GM11168 (cell line): ENCODE results near the gene PAQR8.

Source experiments
- in situ Hi-C: fragments of 300-500 bp; cut with MboI; formaldehyde crosslinking; loops from one replicate; pipeline ENCODE4 v1.12.0; 2022; ENCODE audit warnings: low sequenced_read_pairs; ENCODE audit not compliant: unreplicated experiment

PAQR8 gene

DNA sequence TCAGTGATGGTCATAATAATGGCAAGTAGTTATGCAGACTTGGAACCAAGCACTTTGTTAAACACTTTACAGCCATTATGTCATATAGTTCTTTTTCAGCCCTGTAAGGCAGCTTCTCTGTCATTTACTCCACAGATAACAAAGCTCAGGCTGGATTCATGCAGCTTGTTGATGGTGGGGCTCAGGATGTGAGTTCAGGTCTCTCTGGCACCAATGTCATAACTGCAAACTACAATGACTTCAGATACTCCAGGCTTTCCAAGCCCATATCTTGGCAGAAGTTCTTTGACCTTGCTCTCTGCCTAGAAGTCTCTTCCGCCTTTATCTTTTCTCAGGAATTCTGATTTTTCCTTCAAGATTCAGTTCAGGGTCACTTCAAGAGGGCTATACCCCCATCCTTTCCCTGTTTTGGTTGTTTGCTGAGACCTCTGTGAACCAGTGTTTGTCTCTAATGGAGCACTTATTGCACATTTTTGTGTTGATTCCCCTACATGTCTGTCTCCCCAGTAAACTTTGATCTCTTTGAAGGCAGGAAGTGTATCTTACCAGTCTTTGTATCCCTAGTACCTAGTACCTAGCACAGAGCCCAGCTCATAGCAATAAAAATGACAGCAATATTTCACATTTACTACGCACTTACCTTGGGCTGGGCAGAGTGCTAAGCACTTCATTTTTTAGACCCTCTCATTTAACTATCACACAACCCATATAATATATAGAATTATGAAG lies 38.5 kb downstream of the PAQR8 start:
- in situ Hi-C loops = loop anchor here (10.0 kb wide), 1 partner anchor 204 kb away; no protein-coding TSS in a partner anchor

GRCh38 chr6:52403086-52403485 lies 41.1 kb downstream of the PAQR8 start:
- in situ Hi-C loops = loop anchor here (10.0 kb wide), 1 partner anchor 202 kb away; no protein-coding TSS in a partner anchor

DNA sequence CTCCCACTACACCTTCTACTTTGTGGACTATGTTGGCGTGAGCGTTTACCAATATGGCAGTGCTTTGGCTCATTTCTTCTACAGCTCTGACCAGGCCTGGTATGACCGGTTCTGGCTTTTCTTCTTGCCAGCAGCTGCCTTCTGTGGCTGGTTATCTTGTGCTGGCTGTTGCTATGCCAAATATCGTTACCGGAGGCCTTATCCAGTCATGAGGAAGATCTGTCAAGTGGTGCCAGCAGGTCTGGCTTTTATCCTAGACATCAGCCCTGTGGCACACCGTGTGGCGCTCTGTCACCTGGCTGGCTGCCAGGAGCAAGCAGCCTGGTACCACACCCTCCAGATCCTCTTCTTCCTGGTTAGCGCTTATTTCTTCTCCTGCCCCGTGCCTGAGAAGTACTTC lies 41.7 kb downstream of the PAQR8 start:
- in situ Hi-C loops = loop anchor here (10.0 kb wide), 1 partner anchor 201 kb away; no protein-coding TSS in a partner anchor

- in situ Hi-C loops = loop anchor here (10.0 kb wide), 1 partner anchor 200 kb away; no protein-coding TSS in a partner anchor
Observed at GRCh38 chr6:52405243-52405642, 43.3 kb downstream of the PAQR8 start.

DNA sequence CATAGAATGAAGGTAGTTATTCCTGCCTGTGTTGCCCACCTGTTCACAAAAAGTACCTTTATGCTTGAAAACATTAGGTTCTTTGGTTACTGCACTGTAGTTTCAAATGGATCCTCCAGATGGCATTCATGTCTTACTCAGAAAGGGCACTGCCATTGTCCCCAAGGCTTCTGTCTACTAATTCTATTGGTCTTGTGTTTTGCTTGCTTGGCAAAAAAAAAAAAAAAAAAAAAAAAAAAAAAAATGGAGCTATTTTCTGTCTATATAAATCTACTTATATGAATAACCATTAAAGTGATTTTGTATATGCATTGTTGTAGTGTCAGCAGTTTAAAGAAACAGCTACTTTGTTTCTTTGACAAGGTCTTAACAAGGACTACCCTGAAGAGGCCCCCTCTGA lies 45.5 kb downstream of the PAQR8 start:
- in situ Hi-C loops = loop anchor here (10.0 kb wide), 1 partner anchor 197 kb away; no protein-coding TSS in a partner anchor

DNA sequence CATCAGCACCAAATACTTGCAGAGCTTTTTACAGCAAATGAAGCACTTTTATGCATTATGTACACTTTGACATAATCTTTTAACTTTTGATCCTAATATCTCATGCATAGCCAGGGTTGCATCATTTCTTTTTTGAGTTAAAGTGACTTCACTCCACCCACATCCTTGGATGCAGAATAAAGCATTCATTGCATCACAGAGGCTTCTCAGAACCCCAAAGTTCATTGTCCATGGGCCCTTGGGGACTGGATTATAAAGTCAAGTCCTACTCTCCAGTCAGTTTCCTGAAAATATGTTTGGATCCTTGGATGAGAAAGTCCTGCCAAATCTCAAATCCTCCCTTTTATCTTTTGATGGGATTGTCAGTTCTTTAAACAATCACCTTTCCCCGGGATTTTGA lies 47.5 kb downstream of the PAQR8 start:
- in situ Hi-C loops = loop anchor here (10.0 kb wide), 1 partner anchor 195 kb away; no protein-coding TSS in a partner anchor

GRCh38 chr6:52410979-52411378 lies 49.0 kb downstream of the PAQR8 start:
- in situ Hi-C loops = loop anchor here (10.0 kb wide), 1 partner anchor 174 kb away; no protein-coding TSS in a partner anchor

DNA sequence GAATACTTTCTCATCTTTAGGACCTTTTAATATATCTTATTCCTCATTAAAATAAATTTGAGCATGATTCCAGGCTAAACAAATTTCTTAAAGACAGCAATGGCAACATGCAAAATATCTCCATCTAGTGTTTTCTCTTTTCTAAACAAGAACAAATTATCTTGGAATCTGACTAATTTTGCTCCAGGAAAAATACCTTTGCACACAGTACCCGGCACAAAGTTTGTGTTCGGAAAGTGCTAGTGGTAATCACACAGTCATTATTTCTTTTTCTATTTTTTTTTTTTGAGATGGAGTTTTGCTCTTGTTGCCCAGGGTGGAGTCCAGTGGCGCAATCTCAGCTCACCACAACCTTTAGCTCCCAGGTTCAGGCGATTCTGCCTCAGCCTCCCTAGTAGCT lies 50.0 kb downstream of the PAQR8 start:
- in situ Hi-C loops = loop anchor here (10.0 kb wide), 1 partner anchor 173 kb away; no protein-coding TSS in a partner anchor

GRCh38 chr6:52415333-52415732 lies 53.4 kb downstream of the PAQR8 start:
- in situ Hi-C loops = loop anchor here (5.0 to 10.0 kb wide), 3 partner anchors 82 to 252 kb away; no protein-coding TSS in a partner anchor

- in situ Hi-C loops = loop anchor here (5.0 to 10.0 kb wide), 3 partner anchors 81 to 251 kb away; no protein-coding TSS in a partner anchor
Observed at GRCh38 chr6:52415917-52416628, 54.1 kb downstream of the PAQR8 start.

DNA sequence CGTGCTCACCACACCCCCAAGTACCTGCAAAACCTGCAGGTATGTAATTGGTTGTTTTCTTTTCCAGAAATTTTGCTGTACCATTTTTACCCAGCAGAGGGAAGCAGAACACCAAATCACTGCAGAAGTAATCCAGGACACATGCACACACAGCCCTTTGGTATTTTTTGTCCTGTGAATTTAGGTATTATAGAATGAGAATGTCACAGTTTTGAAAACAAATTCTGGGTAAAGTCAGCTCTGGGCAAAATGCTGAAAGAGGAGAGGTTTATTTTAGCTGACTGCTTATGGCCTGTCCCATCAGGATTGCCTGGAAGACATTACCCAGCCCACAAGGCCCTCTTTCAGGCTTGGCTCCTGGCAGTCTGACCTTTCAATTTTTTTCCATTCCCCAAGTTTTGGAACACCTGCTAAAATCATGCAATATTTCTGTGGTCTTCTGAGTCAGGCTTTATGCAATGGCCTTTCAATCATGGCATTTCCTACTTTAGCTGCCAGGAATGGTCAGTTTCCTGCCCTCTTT lies 54.7 kb downstream of the PAQR8 start:
- in situ Hi-C loops = loop anchor here (5.0 to 10.0 kb wide), 3 partner anchors 81 to 251 kb away; no protein-coding TSS in a partner anchor

DNA sequence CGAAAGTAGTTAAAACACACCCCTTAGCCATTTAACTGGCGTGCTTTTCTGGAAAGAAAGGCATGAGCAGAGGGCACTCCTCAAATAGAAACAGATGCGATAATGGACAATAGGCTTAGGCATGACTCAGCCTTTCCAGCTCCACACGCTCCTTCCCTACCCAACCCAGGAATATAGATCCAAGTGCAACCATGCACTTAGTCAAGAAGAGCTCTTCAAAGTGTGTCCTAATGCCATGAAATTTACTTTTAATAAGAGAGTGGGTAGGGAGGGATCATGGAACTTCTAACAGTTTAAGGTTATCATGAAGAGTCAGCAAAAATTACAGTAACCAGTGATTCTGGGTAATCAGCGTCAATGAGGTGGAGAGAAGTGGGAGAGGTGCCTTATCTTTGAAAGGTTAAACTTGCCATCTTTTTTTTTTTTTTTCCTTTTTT lies 55.7 kb downstream of the PAQR8 start:
- in situ Hi-C loops = loop anchor here (5.0 to 10.0 kb wide), 3 partner anchors 80 to 250 kb away; no protein-coding TSS in a partner anchor

- in situ Hi-C loops = loop anchor here (5.0 to 10.0 kb wide), 3 partner anchors 79 to 249 kb away; no protein-coding TSS in a partner anchor
Observed at GRCh38 chr6:52418606-52419005, 56.7 kb downstream of the PAQR8 start.

DNA sequence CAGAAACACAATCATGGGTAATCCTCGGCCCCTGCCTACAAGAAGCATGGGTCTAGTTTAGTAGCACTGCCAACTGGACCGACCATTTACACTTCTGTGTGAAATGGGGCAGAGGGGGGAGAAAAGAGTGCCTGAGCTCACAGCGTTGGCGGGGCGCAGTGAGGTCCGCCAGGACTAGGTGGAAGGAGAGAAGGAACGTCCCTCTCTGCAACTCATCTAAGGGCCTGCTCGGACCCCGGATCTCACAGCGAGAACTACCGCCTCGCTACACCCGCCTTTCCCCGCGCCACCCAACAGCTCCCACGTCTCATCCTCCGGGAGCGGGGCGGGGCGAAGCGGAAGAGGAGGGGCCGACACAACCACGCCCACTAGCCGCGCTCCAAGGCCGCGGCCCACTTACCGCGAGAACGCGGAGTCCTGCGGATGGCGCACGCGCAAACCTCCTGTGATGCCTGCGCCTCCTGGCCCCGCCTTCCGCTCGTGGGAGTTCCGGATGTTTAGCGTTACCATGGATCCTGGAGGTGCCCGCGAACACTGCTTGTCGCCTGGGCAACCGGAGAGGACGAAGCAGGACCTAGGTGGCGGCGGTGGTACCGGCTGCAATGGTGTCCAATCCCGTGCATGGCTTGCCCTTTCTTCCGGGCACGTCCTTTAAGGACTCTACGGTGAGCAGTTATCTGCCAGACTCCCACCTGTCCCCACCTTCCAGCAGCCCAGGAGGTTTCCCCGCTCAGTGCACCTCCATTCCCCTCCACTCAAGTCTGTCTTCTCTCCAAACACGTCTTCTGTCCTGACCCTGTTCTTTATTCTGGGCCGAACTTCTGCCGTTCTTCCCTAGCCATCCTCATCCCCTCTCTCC lies 58.1 kb downstream of the PAQR8 start, which contains the start of gene EFHC1:
Gene EFHC1 (plus strand): TSS at position 534 of the 859 bp plus-strand sequence. CDS start 69 bp downstream, at position 603.
- in situ Hi-C loops = loop anchor here (5.0 to 10.0 kb wide), 3 partner anchors 77 to 247 kb away; no protein-coding TSS in a partner anchor

GRCh38 chr6:52420668-52421358 lies 58.9 kb downstream of the PAQR8 start:
- in situ Hi-C loops = no loop called here

- in situ Hi-C loops = no loop called here
Observed at GRCh38 chr6:52422156-52422555, 60.2 kb downstream of the PAQR8 start.

GRCh38 chr6:52423448-52423847 lies 61.5 kb downstream of the PAQR8 start:
- in situ Hi-C loops = no loop called here

DNA sequence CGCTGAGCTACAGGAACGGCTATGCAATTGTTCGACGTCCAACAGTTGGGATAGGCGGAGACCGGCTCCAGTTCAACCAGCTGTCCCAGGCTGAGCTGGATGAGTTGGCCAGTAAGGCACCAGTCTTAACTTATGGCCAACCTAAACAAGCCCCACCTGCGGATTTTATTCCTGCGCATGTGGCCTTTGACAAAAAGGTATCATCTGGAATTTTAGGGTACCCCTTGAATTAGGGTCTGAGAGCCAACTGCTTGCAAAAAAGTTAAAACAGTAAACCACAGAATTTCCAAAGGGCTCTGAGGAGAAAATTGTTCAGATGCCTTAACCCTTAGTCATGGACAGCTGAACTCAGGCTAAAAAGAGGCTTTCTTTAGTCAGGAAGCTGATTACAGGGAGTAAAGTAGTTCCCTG lies 62.0 kb downstream of the PAQR8 start:
- in situ Hi-C loops = no loop called here

DNA sequence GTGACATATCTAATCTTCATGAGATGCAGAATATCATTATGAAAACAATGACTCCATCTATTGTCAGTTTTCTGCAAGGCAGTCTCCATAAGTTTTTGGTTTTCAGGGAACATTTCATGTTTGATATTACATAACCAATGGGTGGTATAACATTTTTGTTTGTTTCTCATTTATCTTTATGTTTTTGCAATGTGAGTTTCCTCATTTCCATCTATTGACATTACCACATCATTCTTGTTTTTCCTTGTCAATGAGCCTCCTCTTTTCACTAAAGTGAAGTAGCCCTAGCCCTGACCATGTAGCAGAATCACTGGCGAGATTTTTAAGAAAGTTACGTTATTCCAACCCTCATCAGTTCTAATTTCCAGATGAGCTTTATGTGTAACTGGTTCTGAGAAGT lies 62.6 kb downstream of the PAQR8 start:
- in situ Hi-C loops = no loop called here
